Endothelial cell of umbilical vein (primary cell): ENCODE measurements around the gene EYS. TPM values are rescaled to one million over a fixed set of nuclear protein-coding genes. Genes with fewer than 3 reads are reported as not detected.

Experiments used
- BruUV-seq: library from RNA; stranded (reverse); fragments of 400-500 nt; replicated peaks from 2 replicates; lab custom pipeline; 2021; lab: Mats Ljungman, UMichigan
- CTCF ChIA-PET: fragments of 300-600, 350-600 bp; sonication (Branson Sonifier 250); formaldehyde crosslinking; loops from one replicate; lab custom pipeline; 2021; ENCODE audit warnings: antibody characterized with exemption, inconsistent platforms; lab: Charles Lee
- POLR2A ChIA-PET: fragments of 300-600, 350-600 bp; sonication (Branson Sonifier 250); formaldehyde crosslinking; loops from one replicate; lab custom pipeline; 2021; ENCODE audit warnings: antibody characterized with exemption, inconsistent platforms; lab: Charles Lee
- DNase-seq: peaks from one replicate; pipeline ENCODE4 v3.0.0-alpha.2; 2011; ENCODE audit warnings: low read depth, low spot score
- FAIRE-seq: peaks from 2 replicates; lab custom pipeline; 2011; peaks lifted over from hg19 to GRCh38; lab: Jason Lieb, UNC
- H2AFZ ChIP-seq: 2 replicates; pipeline ENCODE4 v1.6.0; 2012; ENCODE audit warnings: low read depth, low read length, control low read depth, inconsistent platforms
- H3K27ac ChIP-seq: 2 replicates; pipeline ENCODE4 v1.5.1; 2011; ENCODE audit warnings: low read depth, mild to moderate bottlenecking, control low read depth, low read length, moderate library complexity; ENCODE audit not compliant: insufficient read depth
- H3K27me3 ChIP-seq, 2 experiments: 2 replicates each; pipeline versions ENCODE4 v1.6.0 to v1.6.1; 2011; ENCODE audit warnings: low read length in 2 of 2, mixed read lengths in 1 of 2; ENCODE audit not compliant: control insufficient read depth in 2 of 2, insufficient read depth in 2 of 2
- H3K36me3 ChIP-seq, 2 experiments: 2 replicates in 1 of 2; 3 replicates in 1 of 2; pipeline ENCODE4 v1.5.1; 2011; ENCODE audit warnings: low read length in 2 of 2, mild to moderate bottlenecking in 1 of 2, moderate library complexity in 1 of 2; ENCODE audit not compliant: control insufficient read depth in 2 of 2, insufficient read depth in 2 of 2; ENCODE audit errors: extremely low read depth in 1 of 2
- H3K4me1 ChIP-seq: 3 replicates; pipeline ENCODE4 v1.5.1; 2011; ENCODE audit warnings: mild to moderate bottlenecking, low read length; ENCODE audit not compliant: control insufficient read depth, insufficient read depth; ENCODE audit errors: extremely low read depth
- H3K4me2 ChIP-seq: 2 replicates; pipeline ENCODE4 v1.6.1; 2011; ENCODE audit warnings: low read length, control low read depth, mixed read lengths; ENCODE audit not compliant: insufficient read depth
- H3K4me3 ChIP-seq, 3 experiments: fragments of 200-600 bp in 1 of 3; sonication (generic), shearing (Covaris generic) in 1 of 3; replicated peaks in 1 of 3; 2 replicates each; pipeline ENCODE4 v1.5.1; 2011 to 2016; ENCODE audit warnings: control low read depth in 3 of 3, low read length in 3 of 3, mild to moderate bottlenecking in 2 of 3, inconsistent platforms in 1 of 3, low read depth in 1 of 3, moderate library complexity in 1 of 3; ENCODE audit not compliant: insufficient read depth in 1 of 3
- H3K79me2 ChIP-seq: 2 replicates; pipeline ENCODE4 v1.6.0; 2012; ENCODE audit warnings: low read length, inconsistent platforms; ENCODE audit not compliant: control insufficient read depth, insufficient read depth
- H3K9ac ChIP-seq: replicated peaks from 2 replicates; pipeline ENCODE3; 2011; ENCODE audit warnings: low read length, control low read depth; ENCODE audit not compliant: insufficient read depth; ENCODE audit errors: extremely low read depth
- H3K9me1 ChIP-seq: replicated peaks from 3 replicates; pipeline ENCODE4 v1.6.0; 2011; ENCODE audit warnings: mild to moderate bottlenecking, low read length; ENCODE audit not compliant: control insufficient read depth, insufficient read depth; ENCODE audit errors: extremely low read depth
- H3K9me3 ChIP-seq: replicated peaks from 2 replicates; pipeline ENCODE4 v1.5.1; 2012; ENCODE audit warnings: low read length, inconsistent platforms; ENCODE audit not compliant: control insufficient read depth, insufficient read depth
- H4K20me1 ChIP-seq: replicated peaks from 2 replicates; pipeline ENCODE3; 2011; ENCODE audit warnings: mild to moderate bottlenecking, low read length; ENCODE audit not compliant: control insufficient read depth, insufficient read depth; ENCODE audit errors: extremely low read depth
- EZH2 ChIP-seq: IDR thresholded peaks from 2 replicates; pipeline ENCODE4 v1.6.1; 2012; ENCODE audit warnings: borderline replicate concordance, low read depth, mild to moderate bottlenecking, moderate library complexity, low read length, inconsistent platforms; ENCODE audit not compliant: severe bottlenecking
- FOS ChIP-seq: IDR thresholded peaks from 2 replicates; pipeline ENCODE4 v1.6.1; 2011; ENCODE audit warnings: mild to moderate bottlenecking, low read length, moderate library complexity, borderline replicate concordance; ENCODE audit not compliant: insufficient read depth
- MAX ChIP-seq: IDR thresholded peaks from 2 replicates; pipeline ENCODE4 v1.6.1; 2011; ENCODE audit not compliant: insufficient read depth, insufficient read length
- dilution Hi-C: fragments of 300-500 bp; cut with MboI; formaldehyde crosslinking; loops from one replicate; pipeline ENCODE4 v1.15.0; 2019; ENCODE audit warnings: low sequenced_read_pairs; ENCODE audit not compliant: extremely low pct_ligation_motif_present
- intact Hi-C: fragments of 100-400 bp; cut with micrococcal nuclease; formaldehyde crosslinking; loops from one replicate; pipeline ENCODE4 v1.10.0; 2022
- polyA plus RNA-seq, 4 experiments: library from polyadenylated mRNA; depleted of rRNA in 3 of 4; stranded (reverse) in 3 of 4; unstranded in 1 of 4; fragments of >200 nt; gene quantifications; 2 replicates each; pipeline versions ENCODE4 v1.2.1 to v1.2.3, GENCODE V29; 2011 to 2012; ENCODE audit warnings: missing spikeins in 1 of 4
- total RNA-seq: library from RNA; stranded (reverse); gene quantifications from 2 replicates; pipeline ENCODE4 v1.2.3, GENCODE V29; 2021

Gene EYS
- total and polyA plus RNA-seq, 2 donors (not counting 3 experiments of a cell fraction or from before 2014, with no cell fraction given): 0.01 to 0.27 TPM

- ChIA-PET POLR2A (no interaction called here), CTCF (no interaction called here)
- no peak for DNase-seq
- BruUV-seq: no TSS peak
- H3K4me1 ChIP-seq: no peaks in the 10 kb centered on the region
- intact Hi-C loops: loop anchor here (10.0 kb wide), 2 partner anchors 195 to 405 kb away; no protein-coding TSS in a partner anchor
- no peak for FAIRE-seq
- H4K20me1 ChIP-seq: no peaks in the 10 kb centered on the region
- no peaks in the 10 kb centered on the region for H3K9me3 ChIP-seq
- H3K36me3 ChIP-seq: no peaks in the 10 kb centered on the region
- H3K9me1 ChIP-seq: no peaks in the 10 kb centered on the region
- no peak overlapping the region for H3K4me3 ChIP-seq
- no peak overlapping the region for H2AFZ ChIP-seq
- H3K27me3 ChIP-seq: no peaks in the 10 kb centered on the region
- H3K9ac ChIP-seq: no peak overlapping the region
- H3K79me2 ChIP-seq: no peaks in the 10 kb centered on the region
- TF ChIP-seq FOS: no peak
- no peak for TF ChIP-seq EZH2
- H3K4me2 ChIP-seq: no peak overlapping the region
- no peak overlapping the region for H3K27ac ChIP-seq
- dilution Hi-C loops: no loop called here
Observed at GRCh38 chr6:64489763-64490162, 1217.3 kb downstream of the EYS start.

GRCh38 chr6:64486578-64487351 lies 1220.3 kb downstream of the EYS start:
- POLR2A ChIA-PET: no interaction called here
- Histone ChIP-seq H3K27ac (no peak overlapping the region), H3K9ac (no peak overlapping the region), H3K4me1 (no peaks in the 10 kb centered on the region), H3K36me3 (no peaks in the 10 kb centered on the region), H3K27me3 (no peaks in the 10 kb centered on the region), H4K20me1 (no peaks in the 10 kb centered on the region), H3K4me2 (no peak overlapping the region), H3K9me1 (no peaks in the 10 kb centered on the region), H3K79me2 (no peaks in the 10 kb centered on the region), H3K4me3 (no peak overlapping the region), H2AFZ (no peak overlapping the region), H3K9me3 (no peaks in the 10 kb centered on the region)
- DNase-seq: no peak
- BruUV-seq: no TSS peak
- CTCF ChIA-PET: interaction anchor here (0.6 kb wide), 1 partner anchor 14 kb away, joined by 3 read pairs; no protein-coding TSS in a partner anchor
- intact Hi-C loops (no loop called here), dilution Hi-C loops (no loop called here)
- no peak for TF ChIP-seq MAX
- no peak for FAIRE-seq
